B cell (primary cell): Measurements from ENCODE around the gene FADS1.

ENCODE experiments used
- CTCF ChIP-seq: fragments of 200-600 bp; IDR thresholded peaks from one replicate; pipeline ENCODE4 v1.8.0; 2022; ENCODE audit warnings: antibody characterized with exemption, mild to moderate bottlenecking
- EZH2 ChIP-seq: IDR thresholded peaks from 2 replicates; pipeline ENCODE4 v1.6.1; 2012; ENCODE audit warnings: borderline replicate concordance, low read depth, mild to moderate bottlenecking, moderate library complexity, low read length; ENCODE audit not compliant: insufficient read depth, poor library complexity, severe bottlenecking

- TF ChIP-seq CTCF, result no peak
- no peak for TF ChIP-seq EZH2
These were observed 19.4 kb upstream of the FADS1 start for GRCh38 chr11:61836193-61836592.
